ENCODE measurements around the gene MCCC1.

- TF ChIP-seq ZNF221 (tag by site-specific recombination; IDR thresholded peaks at IDR 0.05; ENCODE audit: borderline replicate concordance): no peak
- no peak for TF ChIP-seq ZNF747 (tag by site-specific recombination; IDR thresholded peaks at IDR 0.05)
- TF ChIP-seq SALL2 (tag by site-specific recombination; IDR thresholded peaks at IDR 0.05; ENCODE audit: borderline replicate concordance): no peak
- TF ChIP-seq KLF17 (tag by site-specific recombination; IDR thresholded peaks at IDR 0.05): no peak
- no peak for TF ChIP-seq INSM2 (tag by site-specific recombination; IDR thresholded peaks at IDR 0.05)
- no peak for TF ChIP-seq ZNF701 (tag by site-specific recombination; IDR thresholded peaks at IDR 0.05)
- TF ChIP-seq CTCF (tag by site-specific recombination; IDR thresholded peaks at IDR 0.05): no peak
- no peak for TF ChIP-seq ZNF26 (tag by site-specific recombination; IDR thresholded peaks at IDR 0.05)
These were observed 4.6 kb downstream of the MCCC1 start for GRCh38 chr3:183094711-183095110.
